Measurements from ENCODE around the gene CXorf65.

The CXorf65 gene

DNA sequence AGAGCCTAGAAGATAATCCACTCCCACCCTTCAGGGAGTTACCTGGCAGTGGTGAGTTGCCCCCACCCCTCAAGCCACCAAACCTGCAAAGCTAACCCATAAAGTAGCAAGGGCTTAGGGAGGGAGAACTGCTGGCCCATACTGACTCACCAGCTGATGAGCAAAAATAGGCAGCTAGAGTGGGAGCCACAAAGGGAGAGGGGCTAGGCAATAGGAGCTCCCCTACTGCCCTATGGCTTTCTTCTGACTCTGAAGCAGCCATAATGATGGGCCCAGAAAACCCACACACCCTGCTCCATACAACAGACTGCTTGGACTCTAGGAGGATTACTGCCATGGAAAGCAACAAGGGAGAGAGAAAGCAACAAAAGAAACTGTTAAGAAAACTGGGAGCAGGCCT is 46.4 kb downstream of the CXorf65 start:
- DNase-seq = no peak

DNA sequence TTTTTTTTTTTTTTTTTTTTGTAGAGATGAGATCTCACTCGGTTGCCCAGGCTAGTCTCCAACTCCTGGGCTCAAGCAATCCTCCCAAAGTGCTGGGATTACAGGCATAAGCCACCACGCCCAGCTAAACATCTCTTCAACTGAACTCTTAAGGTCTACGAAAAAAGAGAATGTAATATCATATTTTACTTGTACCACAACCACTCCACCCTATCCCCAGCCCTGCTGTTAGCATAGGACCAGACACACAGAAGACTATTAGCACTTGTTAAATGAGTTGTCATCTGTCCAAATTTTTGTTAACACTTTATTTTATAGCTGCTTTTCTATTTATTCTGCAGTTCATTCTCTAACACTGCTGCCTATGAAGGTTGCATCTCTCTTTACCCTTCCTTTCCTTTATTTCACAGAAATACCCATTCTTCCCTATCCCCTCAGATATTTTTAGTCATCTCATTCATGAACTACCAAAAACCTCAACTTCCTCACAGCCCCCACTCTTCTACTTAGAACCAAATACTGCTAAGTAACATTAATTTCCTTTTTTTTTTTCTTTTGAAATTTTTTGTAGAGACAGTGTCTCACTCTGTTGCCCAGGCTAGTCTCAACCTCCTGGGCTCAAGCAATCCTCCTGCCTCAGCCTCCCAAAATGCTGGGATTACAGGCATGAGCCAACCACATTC is 48.6 kb downstream of the CXorf65 start:
- no peak for DNase-seq

DNA sequence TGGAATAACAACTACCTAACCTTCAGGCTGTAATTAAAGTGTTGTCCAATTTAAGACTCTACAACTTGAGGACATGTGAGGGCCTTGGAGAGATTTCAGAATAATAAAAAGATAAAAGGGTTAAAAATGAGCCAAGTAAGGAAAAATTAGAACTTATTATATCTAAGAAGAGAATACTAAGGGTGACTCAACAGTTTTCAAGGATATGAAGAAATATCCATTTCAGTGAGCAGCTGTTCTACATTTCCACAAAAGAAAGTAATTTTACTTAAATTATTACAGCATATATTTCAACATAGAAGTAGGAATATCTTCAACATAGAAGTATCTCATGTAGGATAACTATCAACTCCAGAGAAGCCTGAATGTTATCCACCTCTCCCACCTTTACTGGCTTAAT is 49.7 kb downstream of the CXorf65 start:
- DNase-seq = no peak

Measured in CD4-positive, alpha-beta T cell treated with Interleukin-12 subunit alpha and Interleukin-12 subunit beta, for 1 hour (primary cell).